HEK293 (cell line): Measurements from ENCODE around the gene ZC3H18.

Source experiments
- CTCF ChIA-PET: fragments of 350-600 bp; formaldehyde crosslinking; extraction: SDS; loops from one replicate; lab custom pipeline; 2021; ENCODE audit warnings: antibody characterized with exemption; lab: Yijun Ruan, JAX
- POLR2A ChIA-PET: fragments of 300-600 bp; formaldehyde crosslinking; extraction: SDS; loops from one replicate; lab custom pipeline; 2020; ENCODE audit warnings: antibody characterized with exemption, inconsistent platforms; lab: Yijun Ruan, JAX
- H3K27ac ChIP-seq: fragments of 200-500 bp; sonication (Bioruptor generic); 2 replicates; pipeline ENCODE4 v1.5.1; 2014; ENCODE audit warnings: low read depth, low read length, control low read depth, inconsistent platforms; ENCODE audit errors: extremely low read depth
- H3K36me3 ChIP-seq, 2 experiments: fragments of 200-500 bp in 1 of 2; sonication (Bioruptor generic) in 1 of 2; 1 replicate in 1 of 2; 2 replicates in 1 of 2; pipeline ENCODE4 v1.5.1; 2014 to 2017; ENCODE audit warnings: inconsistent platforms in 2 of 2, low read length in 2 of 2; ENCODE audit not compliant: control insufficient read depth in 2 of 2, insufficient read depth in 1 of 2
- H3K4me1 ChIP-seq: fragments of 200-500 bp; sonication (Bioruptor generic); 2 replicates; pipeline ENCODE4 v1.5.1; 2014; ENCODE audit warnings: mild to moderate bottlenecking, low read length, inconsistent platforms; ENCODE audit not compliant: control insufficient read depth, insufficient read depth
- H3K4me3 ChIP-seq: 2 replicates; pipeline ENCODE4 v1.5.1; 2011; ENCODE audit warnings: low read depth, mild to moderate bottlenecking, control low read depth, low read length, moderate library complexity
- H3K9me3 ChIP-seq: fragments of 200-500 bp; sonication (Bioruptor generic); 2 replicates; pipeline ENCODE4 v1.5.1; 2014; ENCODE audit warnings: low read depth, low read length, inconsistent platforms; ENCODE audit not compliant: control insufficient read depth, insufficient read depth
- KLF9 ChIP-seq: fragments of 450-650 bp; formaldehyde crosslinking; IDR thresholded peaks from 2 replicates; pipeline ENCODE4 v1.5.1; 2016; ENCODE audit warnings: missing biosample characterization, missing genetic modification characterization, low read depth
- OSR2 ChIP-seq: fragments of 450-650 bp; formaldehyde crosslinking; IDR thresholded peaks from 2 replicates; pipeline ENCODE4 v1.5.1; 2016; ENCODE audit warnings: missing biosample characterization, missing genetic modification characterization
- SCRT2 ChIP-seq: fragments of 450-650 bp; formaldehyde crosslinking; IDR thresholded peaks from 2 replicates; pipeline ENCODE4 v1.5.1; 2016; ENCODE audit warnings: missing biosample characterization, missing genetic modification characterization
- SETDB1 ChIP-seq: IDR thresholded peaks from one replicate; pipeline ENCODE4 v1.6.1; 2017; ENCODE audit warnings: mild to moderate bottlenecking, low read length, moderate library complexity, mixed read lengths; ENCODE audit not compliant: insufficient read length
- ZBTB48 ChIP-seq: fragments of 450-650 bp; formaldehyde crosslinking; IDR thresholded peaks from 2 replicates; pipeline ENCODE4 v1.5.1; 2016; ENCODE audit warnings: missing biosample characterization, missing genetic modification characterization
- ZEB2 ChIP-seq: fragments of 450-650 bp; formaldehyde crosslinking; IDR thresholded peaks from 2 replicates; pipeline ENCODE4 v1.5.1; 2016; ENCODE audit warnings: missing biosample characterization, missing genetic modification characterization
- ZFP69B ChIP-seq: fragments of 450-650 bp; formaldehyde crosslinking; IDR thresholded peaks from 2 replicates; pipeline ENCODE4 v1.5.1; 2016; ENCODE audit warnings: missing biosample characterization, missing genetic modification characterization
- ZNF138 ChIP-seq: fragments of 450-650 bp; formaldehyde crosslinking; IDR thresholded peaks from 2 replicates; pipeline ENCODE4 v1.5.1; 2016; ENCODE audit warnings: missing biosample characterization, missing genetic modification characterization, borderline replicate concordance
- ZNF302 ChIP-seq: fragments of 450-650 bp; formaldehyde crosslinking; IDR thresholded peaks from 2 replicates; pipeline ENCODE4 v1.5.1; 2016; ENCODE audit warnings: missing biosample characterization, missing genetic modification characterization, low read depth
- ZNF335 ChIP-seq: fragments of 450-650 bp; formaldehyde crosslinking; conservative IDR thresholded peaks from 2 replicates; pipeline ENCODE4 v1.5.1; 2016; ENCODE audit warnings: missing biosample characterization, missing genetic modification characterization
- ZNF366 ChIP-seq: fragments of 450-650 bp; formaldehyde crosslinking; conservative IDR thresholded peaks from 2 replicates; pipeline ENCODE4 v1.5.1; 2016; ENCODE audit warnings: missing biosample characterization, missing genetic modification characterization
- ZNF423 ChIP-seq: fragments of 450-650 bp; formaldehyde crosslinking; IDR thresholded peaks from 2 replicates; pipeline ENCODE4 v1.5.1; 2016; ENCODE audit warnings: missing biosample characterization, missing genetic modification characterization
- ZNF48 ChIP-seq: fragments of 450-650 bp; formaldehyde crosslinking; IDR thresholded peaks from 2 replicates; pipeline ENCODE4 v1.5.1; 2016; ENCODE audit warnings: missing biosample characterization, missing genetic modification characterization
- ZNF530 ChIP-seq: fragments of 450-650 bp; formaldehyde crosslinking; IDR thresholded peaks from 2 replicates; pipeline ENCODE4 v1.5.1; 2016; ENCODE audit warnings: low read depth, missing biosample characterization, missing genetic modification characterization
- ZNF548 ChIP-seq: fragments of 450-650 bp; formaldehyde crosslinking; IDR thresholded peaks from 2 replicates; pipeline ENCODE4 v1.5.1; 2016; ENCODE audit warnings: missing biosample characterization, missing genetic modification characterization
- ZNF747 ChIP-seq: fragments of 450-650 bp; formaldehyde crosslinking; IDR thresholded peaks from 2 replicates; pipeline ENCODE4 v1.5.1; 2016; ENCODE audit warnings: missing biosample characterization, missing genetic modification characterization
- TF ChIP-seq, protein P1 (sequence below): fragments of 450-650 bp; formaldehyde crosslinking; IDR thresholded peaks from 2 replicates; pipeline ENCODE4; 2016; ENCODE audit warnings: missing biosample characterization, missing genetic modification characterization
- TF ChIP-seq, protein P2 (sequence below): fragments of 450-650 bp; IDR thresholded peaks from 2 replicates; pipeline ENCODE4 v1.5.1; 2018; ENCODE audit warnings: missing biosample characterization, missing genetic modification characterization
- TF ChIP-seq, protein P3 (sequence below): fragments of 450-650 bp; formaldehyde crosslinking; IDR thresholded peaks from 2 replicates; pipeline ENCODE4 v1.5.1; 2016; ENCODE audit warnings: missing biosample characterization, missing genetic modification characterization, low read depth

ZC3H18 gene

DNA sequence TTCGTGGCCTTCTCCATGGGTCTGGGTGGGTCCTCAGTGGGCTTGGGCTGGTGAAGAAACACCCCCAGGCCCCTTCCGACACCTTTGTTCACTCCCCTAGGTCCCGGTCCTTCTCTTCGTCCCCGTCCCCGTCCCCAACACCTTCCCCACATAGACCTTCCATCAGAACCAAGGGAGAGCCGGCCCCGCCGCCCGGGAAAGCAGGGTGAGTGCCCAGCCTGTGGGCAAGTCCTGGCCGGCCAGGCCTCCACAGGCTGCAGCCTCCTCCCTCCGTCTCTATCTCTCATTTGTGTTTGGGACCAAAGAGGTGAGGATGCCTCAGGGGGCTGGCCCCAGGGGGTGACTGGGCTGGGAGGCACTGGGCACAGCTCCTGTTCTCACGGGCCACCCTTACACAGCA lies 53.7 kb downstream of the ZC3H18 start:
- ChIA-PET CTCF (interaction anchor here (1.6 kb wide), 1 partner anchor 9 kb away, joined by 7 read pairs; no protein-coding TSS in a partner anchor), POLR2A (no interaction called here)
- H3K9me3 ChIP-seq = no peaks in the 10 kb centered on the region
- H3K4me3 ChIP-seq = no peak overlapping the region
- no peaks in the 10 kb centered on the region for H3K4me1 ChIP-seq
- peaks cover 4 to 83% of the 10 kb centered on the region in 2 experiments; a peak in 2 of 3 replicates for H3K36me3 ChIP-seq
- H3K27ac ChIP-seq = no peak overlapping the region
- TF ChIP-seq, protein P1, sequence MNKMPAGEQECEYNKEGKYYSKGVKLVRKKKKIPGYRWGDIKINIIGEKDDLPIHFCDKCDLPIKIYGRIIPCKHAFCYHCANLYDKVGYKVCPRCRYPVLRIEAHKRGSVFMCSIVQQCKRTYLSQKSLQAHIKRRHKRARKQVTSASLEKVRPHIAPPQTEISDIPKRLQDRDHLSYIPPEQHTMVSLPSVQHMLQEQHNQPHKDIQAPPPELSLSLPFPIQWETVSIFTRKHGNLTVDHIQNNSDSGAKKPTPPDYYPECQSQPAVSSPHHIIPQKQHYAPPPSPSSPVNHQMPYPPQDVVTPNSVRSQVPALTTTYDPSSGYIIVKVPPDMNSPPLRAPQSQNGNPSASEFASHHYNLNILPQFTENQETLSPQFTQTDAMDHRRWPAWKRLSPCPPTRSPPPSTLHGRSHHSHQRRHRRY = no peak
- no peak for TF ChIP-seq ZNF302
- no peak for TF ChIP-seq ZNF48 (tag by site-specific recombination)
- no peak for TF ChIP-seq ZNF747 (tag by site-specific recombination)
- TF ChIP-seq ZBTB48 (tag by site-specific recombination) = no peak
- no peak for TF ChIP-seq ZNF335 (tag by site-specific recombination)
- TF ChIP-seq ZEB2 (tag by site-specific recombination) = no peak
- no peak for TF ChIP-seq ZNF423

DNA sequence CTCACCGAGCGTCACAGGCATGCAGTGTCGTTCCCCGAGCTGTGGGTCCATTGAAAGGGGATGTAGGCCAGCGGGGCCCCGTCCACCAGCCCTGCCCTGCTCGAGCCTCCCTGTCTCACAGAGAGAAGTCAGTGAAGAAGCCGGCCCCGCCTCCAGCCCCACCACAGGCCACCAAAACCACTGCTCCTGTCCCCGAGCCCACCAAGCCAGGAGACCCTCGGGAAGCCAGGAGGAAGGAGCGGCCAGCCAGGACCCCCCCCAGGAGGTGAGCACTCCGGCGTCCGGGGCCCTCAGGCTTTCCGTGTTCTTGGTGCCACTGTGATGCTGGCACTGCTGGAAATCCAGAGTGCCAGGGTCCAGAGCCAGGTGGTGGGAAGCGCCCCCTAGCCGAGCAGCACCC lies 54.3 kb downstream of the ZC3H18 start:
- POLR2A ChIA-PET = no interaction called here
- H3K27ac ChIP-seq = no peak overlapping the region
- no peaks in the 10 kb centered on the region for H3K4me1 ChIP-seq
- CTCF ChIA-PET = interaction anchor here (1.6 kb wide), 1 partner anchor 9 kb away, joined by 7 read pairs; no protein-coding TSS in a partner anchor
- no peaks in the 10 kb centered on the region for H3K9me3 ChIP-seq
- TF ChIP-seq SETDB1 = no peak
- TF ChIP-seq, protein P2, sequence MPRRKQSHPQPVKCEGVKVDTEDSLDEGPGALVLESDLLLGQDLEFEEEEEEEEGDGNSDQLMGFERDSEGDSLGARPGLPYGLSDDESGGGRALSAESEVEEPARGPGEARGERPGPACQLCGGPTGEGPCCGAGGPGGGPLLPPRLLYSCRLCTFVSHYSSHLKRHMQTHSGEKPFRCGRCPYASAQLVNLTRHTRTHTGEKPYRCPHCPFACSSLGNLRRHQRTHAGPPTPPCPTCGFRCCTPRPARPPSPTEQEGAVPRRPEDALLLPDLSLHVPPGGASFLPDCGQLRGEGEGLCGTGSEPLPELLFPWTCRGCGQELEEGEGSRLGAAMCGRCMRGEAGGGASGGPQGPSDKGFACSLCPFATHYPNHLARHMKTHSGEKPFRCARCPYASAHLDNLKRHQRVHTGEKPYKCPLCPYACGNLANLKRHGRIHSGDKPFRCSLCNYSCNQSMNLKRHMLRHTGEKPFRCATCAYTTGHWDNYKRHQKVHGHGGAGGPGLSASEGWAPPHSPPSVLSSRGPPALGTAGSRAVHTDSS (tag by site-specific recombination) = no peak
- TF ChIP-seq ZNF530 (tag by site-specific recombination) = no peak
- TF ChIP-seq ZNF548 (tag by site-specific recombination) = no peak
- TF ChIP-seq ZNF138 = no peak
- TF ChIP-seq, protein P3, sequence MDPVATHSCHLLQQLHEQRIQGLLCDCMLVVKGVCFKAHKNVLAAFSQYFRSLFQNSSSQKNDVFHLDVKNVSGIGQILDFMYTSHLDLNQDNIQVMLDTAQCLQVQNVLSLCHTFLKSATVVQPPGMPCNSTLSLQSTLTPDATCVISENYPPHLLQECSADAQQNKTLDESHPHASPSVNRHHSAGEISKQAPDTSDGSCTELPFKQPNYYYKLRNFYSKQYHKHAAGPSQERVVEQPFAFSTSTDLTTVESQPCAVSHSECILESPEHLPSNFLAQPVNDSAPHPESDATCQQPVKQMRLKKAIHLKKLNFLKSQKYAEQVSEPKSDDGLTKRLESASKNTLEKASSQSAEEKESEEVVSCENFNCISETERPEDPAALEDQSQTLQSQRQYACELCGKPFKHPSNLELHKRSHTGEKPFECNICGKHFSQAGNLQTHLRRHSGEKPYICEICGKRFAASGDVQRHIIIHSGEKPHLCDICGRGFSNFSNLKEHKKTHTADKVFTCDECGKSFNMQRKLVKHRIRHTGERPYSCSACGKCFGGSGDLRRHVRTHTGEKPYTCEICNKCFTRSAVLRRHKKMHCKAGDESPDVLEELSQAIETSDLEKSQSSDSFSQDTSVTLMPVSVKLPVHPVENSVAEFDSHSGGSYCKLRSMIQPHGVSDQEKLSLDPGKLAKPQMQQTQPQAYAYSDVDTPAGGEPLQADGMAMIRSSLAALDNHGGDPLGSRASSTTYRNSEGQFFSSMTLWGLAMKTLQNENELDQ = no peak
- no peak for TF ChIP-seq ZEB2 (tag by site-specific recombination)
- no peak for TF ChIP-seq ZFP69B (tag by site-specific recombination)
- no peak overlapping the region for H3K4me3 ChIP-seq
- peaks cover 4 to 80% of the 10 kb centered on the region in 2 experiments; a peak in 2 of 3 replicates for H3K36me3 ChIP-seq

DNA sequence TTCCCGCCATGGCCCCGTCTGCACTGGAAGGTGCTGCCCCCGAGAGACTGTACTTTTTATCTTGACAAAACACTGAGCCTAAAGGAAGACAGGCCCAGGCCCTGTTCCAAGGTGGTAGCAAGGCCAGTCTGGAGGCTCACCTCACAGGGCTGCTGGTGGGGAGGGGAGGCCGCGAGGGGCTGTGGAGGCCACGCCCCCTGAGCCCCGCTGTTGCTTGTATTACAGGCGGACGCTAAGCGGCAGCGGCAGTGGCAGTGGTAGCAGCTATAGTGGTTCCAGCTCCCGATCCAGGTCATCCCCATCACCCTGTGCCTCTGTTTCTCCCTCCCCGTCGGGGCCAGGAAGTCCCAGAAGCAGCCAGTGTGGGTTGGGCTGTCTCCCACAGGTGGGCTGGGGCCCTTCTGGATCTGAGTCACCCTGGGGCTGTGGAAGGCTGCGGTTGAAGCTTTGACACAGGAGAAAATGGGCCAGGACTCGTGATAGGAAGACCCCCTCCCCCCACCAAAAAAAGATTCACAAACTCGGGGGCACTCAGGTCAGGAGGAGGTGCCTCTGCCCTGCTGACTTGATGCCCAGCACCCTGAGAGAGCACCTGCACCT lies 54.9 kb downstream of the ZC3H18 start:
- Histone ChIP-seq H3K9me3 (no peaks in the 10 kb centered on the region), H3K27ac (no peak overlapping the region), H3K4me3 (no peak overlapping the region), H3K4me1 (no peaks in the 10 kb centered on the region), H3K36me3 (peaks cover 4 to 80% of the 10 kb centered on the region in 2 experiments; a peak in 2 of 3 replicates)
- CTCF ChIA-PET = interaction anchor here (0.7 kb wide), 1 partner anchor 8 kb away, joined by 6 read pairs; no protein-coding TSS in a partner anchor
- TF ChIP-seq ZNF366 (tag by site-specific recombination) (no peak), OSR2 (tag by site-specific recombination) (peak; percentile 52; the same call in 1 of the 2 replicates), KLF9 (tag by site-specific recombination) (peak; percentile 27; the same call in 1 of the 2 replicates), SCRT2 (tag by site-specific recombination) (peak; percentile 53)
- POLR2A ChIA-PET = no interaction called here
